Stimulated activated naive B cell treated with anti-CD40 and anti-IgM and Interleukin-4, amounts not matched to agents 10 μg/mL and 1 μg/mL and 100 μg/mL, for 72 hours (primary cell): ENCODE results near the gene PFDN1.

ENCODE experiments used
- ATAC-seq, 2 donors: fragments of 150-1000 bp; cut with Tn5 transposase; replicated peaks; 2 replicates each; pipeline ENCODE4 v1.10.0; 2021; ENCODE audit warnings: moderate library complexity in 1 of 2
- DNase-seq: peaks from one replicate; pipeline ENCODE4 v3.0.0; 2021
- H3K27ac Mint-ChIP-seq: one replicate; pipeline ENCODE4 v1.8.0; 2022; ENCODE audit warnings: mild to moderate bottlenecking, mixed read lengths
- H3K27me3 Mint-ChIP-seq, 2 donors: one replicate each; pipeline ENCODE4 v1.8.0; 2022; ENCODE audit warnings: mixed read lengths in 2 of 2
- H3K36me3 Mint-ChIP-seq, 2 donors: one replicate each; pipeline ENCODE4 v1.8.0; 2022; ENCODE audit warnings: mixed read lengths in 2 of 2, mild to moderate bottlenecking in 1 of 2
- H3K4me1 Mint-ChIP-seq, 2 donors: one replicate each; pipeline ENCODE4 v1.8.0; 2022; ENCODE audit warnings: mixed read lengths in 2 of 2, mild to moderate bottlenecking in 1 of 2
- H3K4me3 Mint-ChIP-seq, 2 donors: one replicate each; pipeline ENCODE4 v1.8.0; 2022; ENCODE audit warnings: mild to moderate bottlenecking in 2 of 2, mixed read lengths in 2 of 2, moderate library complexity in 1 of 2
- H3K9me3 Mint-ChIP-seq, 2 donors: one replicate each; pipeline ENCODE4 v1.8.0; 2022; ENCODE audit warnings: mixed read lengths in 2 of 2, mild to moderate bottlenecking in 1 of 2

Gene PFDN1

DNA sequence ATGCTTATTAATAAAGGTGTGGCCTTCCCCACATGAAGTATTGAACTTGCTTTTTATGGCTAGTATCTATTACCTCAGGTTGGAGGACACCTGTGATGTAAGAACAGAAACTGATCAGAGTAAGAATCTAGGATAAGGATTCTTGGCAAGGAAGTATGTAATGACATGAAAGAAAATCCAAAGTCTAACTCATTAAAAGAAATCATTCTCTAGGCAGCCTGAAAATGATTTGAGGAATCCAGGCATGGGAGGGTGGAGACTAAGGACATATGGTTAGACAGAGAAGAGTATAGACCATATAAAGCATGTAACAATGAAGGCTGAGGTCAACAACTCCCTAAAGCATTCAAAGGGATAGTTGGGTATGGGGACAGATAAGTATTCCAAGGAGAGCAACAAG lies 32.9 kb downstream of the PFDN1 start:
- no peak overlapping the region for H3K4me3 Mint-ChIP-seq

DNA sequence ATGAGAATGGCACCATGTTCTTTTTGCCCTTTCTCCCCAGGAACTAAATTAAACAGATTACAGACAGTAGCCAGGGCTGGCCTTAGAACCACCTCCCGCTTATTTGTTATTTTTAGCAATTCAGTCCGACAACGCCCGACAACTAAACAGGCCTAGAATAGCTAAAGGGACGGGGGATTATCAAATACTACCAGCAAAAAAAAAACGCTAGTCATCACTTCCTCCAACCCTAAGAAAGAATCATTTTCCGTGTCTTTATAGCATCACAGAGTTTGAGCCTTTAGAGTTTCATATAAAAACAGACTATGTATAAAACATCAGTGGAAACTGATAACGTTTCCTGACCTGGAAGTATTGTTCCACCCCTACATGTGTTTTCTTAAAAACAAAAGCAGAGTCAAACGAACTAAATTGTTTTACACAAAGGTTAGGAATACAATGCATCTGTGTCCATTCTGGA lies 35.3 kb downstream of the PFDN1 start:
- no peak for ATAC-seq
- H3K4me3 Mint-ChIP-seq, result no peak overlapping the region
- no peak for DNase-seq

More for the DNA sequence above, 32.9 kb downstream of the PFDN1 start:
- Mint-ChIP-seq H3K4me1 (peaks cover 19 to 21% of the 10 kb centered on the region in 2 donors), H3K36me3 (peaks cover 10 to 13% of the 10 kb centered on the region in 2 donors), H3K9me3 (no peaks in the 10 kb centered on the region), H3K27me3 (no peaks in the 10 kb centered on the region), H3K27ac (no peak overlapping the region)
- no peak for ATAC-seq
- DNase-seq, result no peak

DNA sequence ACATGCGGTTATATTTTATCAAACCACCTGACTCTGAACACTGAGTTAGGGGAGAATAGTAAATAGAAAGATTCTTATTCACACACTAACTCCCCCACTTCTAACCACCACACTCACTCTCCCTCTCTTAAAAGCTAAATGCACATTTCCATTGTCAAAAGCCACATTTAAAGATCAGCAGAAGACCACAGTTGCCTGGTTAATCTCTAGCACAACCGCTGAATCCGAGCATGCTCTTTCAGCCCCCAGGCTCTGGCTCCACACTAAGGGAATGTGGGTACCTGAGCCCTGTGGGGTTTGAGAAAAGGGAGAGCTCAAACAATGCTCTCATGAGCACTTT lies 35.7 kb downstream of the PFDN1 start:
- DNase-seq (no peak), ATAC-seq (no peak)
- Mint-ChIP-seq H3K27ac (no peak overlapping the region), H3K9me3 (no peaks in the 10 kb centered on the region), H3K27me3 (no peaks in the 10 kb centered on the region), H3K4me1 (peaks cover 24 to 28% of the 10 kb centered on the region in 2 donors), H3K36me3 (peaks cover 6 to 13% of the 10 kb centered on the region in 2 donors), H3K4me3 (no peak overlapping the region)

More for the DNA sequence above, 35.3 kb downstream of the PFDN1 start:
- no peak overlapping the region for H3K27ac Mint-ChIP-seq
- H3K9me3 Mint-ChIP-seq, result no peaks in the 10 kb centered on the region
- H3K36me3 Mint-ChIP-seq, result peaks cover 6 to 10% of the 10 kb centered on the region in 2 donors
- H3K4me1 Mint-ChIP-seq, result peaks cover 21 to 28% of the 10 kb centered on the region in 2 donors
- H3K27me3 Mint-ChIP-seq, result no peaks in the 10 kb centered on the region

DNA sequence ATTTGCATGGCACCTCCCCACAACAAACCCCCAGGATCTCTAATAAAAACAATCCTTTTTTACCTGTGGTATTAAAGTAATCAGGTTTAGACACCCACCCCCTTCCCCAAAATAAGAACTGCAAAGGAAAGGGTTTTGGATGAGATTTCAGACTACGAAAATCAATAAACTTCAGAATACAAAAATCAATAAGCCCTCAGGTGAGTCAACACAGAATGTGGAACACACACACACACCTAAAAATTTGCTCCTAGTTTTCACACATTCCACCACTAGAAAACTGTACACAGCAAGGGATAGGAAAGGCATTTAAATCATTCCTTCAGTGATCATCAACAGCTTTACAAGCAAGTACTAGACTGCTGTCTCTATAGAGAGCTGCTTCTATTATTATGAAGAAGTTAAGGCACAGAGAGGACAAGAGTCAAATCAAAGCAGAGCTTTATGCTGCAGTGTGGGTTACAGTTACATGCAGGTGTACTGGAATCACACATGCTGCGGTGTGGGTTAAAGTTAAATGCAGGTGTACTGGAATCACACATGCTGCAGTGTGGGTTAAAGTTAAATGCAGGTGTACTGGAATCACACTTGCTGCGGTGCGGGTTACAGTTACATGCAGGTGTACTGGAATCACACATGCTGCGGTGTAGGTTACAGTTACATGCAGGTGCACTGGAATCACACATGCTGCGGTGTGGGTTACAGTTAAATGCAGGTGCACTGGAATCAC lies 36.3 kb downstream of the PFDN1 start:
- Mint-ChIP-seq H3K4me3 (no peak overlapping the region), H3K4me1 (peaks cover 26 to 28% of the 10 kb centered on the region in 2 donors)
- no peak for ATAC-seq

DNA sequence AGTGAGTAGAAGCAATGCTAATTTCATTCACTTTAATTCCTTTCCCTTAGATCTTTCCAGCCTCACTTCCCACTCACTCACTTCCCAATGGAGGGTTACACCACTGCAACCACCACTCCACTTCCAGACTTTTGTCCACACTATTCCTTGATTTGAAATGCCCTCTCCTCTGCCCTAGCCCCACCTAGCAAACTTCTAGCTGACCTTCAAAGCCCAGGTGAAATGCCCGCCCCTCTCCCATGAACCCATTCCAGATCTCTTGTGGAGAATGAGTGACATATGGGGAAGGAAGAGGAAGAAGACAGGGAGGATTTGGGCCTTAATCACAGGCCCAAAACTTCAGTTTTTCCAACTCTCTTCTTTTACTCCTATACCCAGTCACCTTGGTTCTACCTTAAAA lies 37.1 kb downstream of the PFDN1 start:
- Mint-ChIP-seq H3K36me3 (peaks cover 6 to 14% of the 10 kb centered on the region in 2 donors), H3K9me3 (no peaks in the 10 kb centered on the region), H3K27me3 (no peaks in the 10 kb centered on the region), H3K27ac (no peak overlapping the region), H3K4me1 (peaks cover 26 to 28% of the 10 kb centered on the region in 2 donors), H3K4me3 (no peak overlapping the region)
- no peak for DNase-seq
- no peak for ATAC-seq

More for the DNA sequence above, 36.3 kb downstream of the PFDN1 start:
- DNase-seq, result no peak
- Mint-ChIP-seq H3K27me3 (no peaks in the 10 kb centered on the region), H3K27ac (no peak overlapping the region), H3K36me3 (peaks cover 6 to 14% of the 10 kb centered on the region in 2 donors), H3K9me3 (no peaks in the 10 kb centered on the region)

DNA sequence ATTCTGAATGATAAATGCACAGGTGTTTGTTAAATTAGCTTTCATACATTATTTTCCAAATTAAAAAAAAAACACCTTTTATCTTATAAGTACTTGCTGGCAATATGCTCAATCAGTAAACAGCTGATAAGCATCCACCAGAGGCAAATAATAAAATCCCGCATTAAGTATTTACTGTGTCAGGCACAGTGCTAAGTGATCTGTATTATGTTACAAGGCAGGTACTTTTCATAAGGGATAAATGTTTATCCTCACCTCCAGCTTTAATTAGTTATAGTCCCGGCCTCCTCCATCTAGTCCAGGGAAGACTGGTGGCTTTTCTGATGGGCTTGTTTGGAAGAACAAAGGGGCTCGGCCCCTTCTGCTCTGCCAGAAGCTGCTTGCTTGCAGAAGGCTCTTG lies 40.1 kb downstream of the PFDN1 start:
- no peak overlapping the region for H3K4me3 Mint-ChIP-seq
- no peak for ATAC-seq

DNA sequence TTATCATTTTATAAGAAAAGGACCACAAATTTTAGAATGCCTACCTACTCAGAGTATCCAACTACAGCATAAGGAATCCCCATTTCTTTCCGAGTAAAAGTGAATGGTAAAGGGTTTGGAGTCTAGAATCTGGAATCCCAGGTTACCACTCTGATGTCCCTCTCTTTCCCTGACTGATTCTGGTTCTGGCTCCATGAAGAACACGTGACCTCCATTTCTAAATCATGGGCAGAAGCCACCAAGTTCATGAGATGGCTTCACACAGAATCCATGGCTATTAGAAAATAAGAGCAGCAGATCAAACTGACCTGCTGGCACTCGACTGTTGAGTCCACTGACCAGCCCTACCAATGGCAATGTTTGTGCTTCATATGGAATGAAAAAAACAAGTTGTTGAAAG lies 40.7 kb downstream of the PFDN1 start:
- H3K4me1 Mint-ChIP-seq, result peaks cover 28 to 33% of the 10 kb centered on the region in 2 donors
- no peak overlapping the region for H3K27ac Mint-ChIP-seq
- no peak for DNase-seq
- peaks cover 31 to 32% of the 10 kb centered on the region in 2 donors for H3K36me3 Mint-ChIP-seq
- no peak overlapping the region for H3K4me3 Mint-ChIP-seq
- no peaks in the 10 kb centered on the region for H3K27me3 Mint-ChIP-seq
- ATAC-seq, result no peak
- no peaks in the 10 kb centered on the region for H3K9me3 Mint-ChIP-seq

More for the DNA sequence above, 40.1 kb downstream of the PFDN1 start:
- Mint-ChIP-seq H3K4me1 (peaks cover 28 to 33% of the 10 kb centered on the region in 2 donors), H3K36me3 (peaks cover 25 to 28% of the 10 kb centered on the region in 2 donors), H3K9me3 (no peaks in the 10 kb centered on the region), H3K27ac (no peak overlapping the region), H3K27me3 (no peaks in the 10 kb centered on the region)
- DNase-seq, result no peak

DNA sequence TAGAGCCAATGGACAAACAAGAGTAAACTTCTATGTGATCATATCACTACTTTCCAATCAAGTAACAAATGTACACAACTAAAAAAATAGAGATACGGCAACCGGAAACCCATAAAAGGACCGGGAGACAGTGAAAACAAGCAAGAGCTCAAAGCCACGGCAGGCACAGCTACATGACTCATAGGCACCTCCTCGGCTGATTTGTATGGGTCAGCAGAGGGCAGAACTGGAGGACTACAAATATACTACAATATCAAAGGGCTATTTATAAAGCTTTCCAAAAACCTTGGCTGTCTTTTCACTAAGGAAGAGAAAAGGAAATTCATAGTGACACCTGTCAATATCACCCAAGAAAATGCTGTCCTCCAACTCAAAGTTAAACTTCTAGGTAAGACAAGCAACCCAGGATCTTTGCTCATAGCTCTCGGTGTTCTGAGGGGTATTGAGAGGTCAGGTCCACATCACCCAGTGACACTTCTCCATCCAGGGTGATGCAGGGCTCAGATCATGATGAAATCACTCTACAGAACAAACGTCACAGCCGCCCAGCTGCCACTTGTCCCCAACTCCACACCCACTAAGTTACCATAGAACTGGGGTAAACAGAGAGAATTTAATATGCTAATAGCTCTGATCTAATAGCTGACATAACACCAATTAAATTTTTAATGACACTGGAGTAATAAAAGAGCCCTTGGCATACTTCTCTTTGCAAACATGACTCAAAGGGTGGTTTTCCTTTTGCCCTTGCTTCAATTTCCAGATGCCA lies 41.3 kb downstream of the PFDN1 start:
- Mint-ChIP-seq H3K27me3 (no peaks in the 10 kb centered on the region), H3K36me3 (peaks cover 32 to 33% of the 10 kb centered on the region in 2 donors), H3K9me3 (no peaks in the 10 kb centered on the region), H3K4me3 (no peak overlapping the region), H3K27ac (no peak overlapping the region), H3K4me1 (peaks cover 22 to 31% of the 10 kb centered on the region in 2 donors)
- ATAC-seq, result no peak
- no peak for DNase-seq

DNA sequence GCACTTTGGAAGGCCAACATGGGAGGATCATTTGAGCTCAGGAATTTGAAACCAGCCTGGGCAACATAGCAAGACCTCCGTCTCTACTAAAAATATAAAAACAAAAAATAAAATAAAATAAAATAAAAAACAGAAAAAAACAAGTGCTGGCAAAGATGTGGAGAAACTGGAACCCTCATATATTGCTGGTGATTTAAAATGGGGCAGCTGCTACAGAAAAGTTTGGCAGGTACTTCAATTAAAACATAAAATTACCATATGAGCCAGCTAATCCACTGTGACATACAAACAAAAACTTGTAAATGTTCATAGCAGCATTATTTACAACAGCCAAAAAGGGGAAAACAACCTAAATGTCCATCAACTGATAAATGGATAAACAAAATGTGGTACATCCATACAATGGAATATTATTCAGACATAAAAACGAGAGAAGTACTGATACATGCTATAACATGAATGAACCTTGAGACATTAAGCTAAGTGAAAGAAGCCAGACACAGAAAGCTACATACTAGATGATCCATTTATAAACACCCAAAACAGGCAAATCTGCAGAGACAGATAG lies 42.7 kb downstream of the PFDN1 start:
- ATAC-seq, result no peak
- H3K4me1 Mint-ChIP-seq, result peaks cover 12 to 16% of the 10 kb centered on the region in 2 donors
- H3K27ac Mint-ChIP-seq, result no peak overlapping the region

DNA sequence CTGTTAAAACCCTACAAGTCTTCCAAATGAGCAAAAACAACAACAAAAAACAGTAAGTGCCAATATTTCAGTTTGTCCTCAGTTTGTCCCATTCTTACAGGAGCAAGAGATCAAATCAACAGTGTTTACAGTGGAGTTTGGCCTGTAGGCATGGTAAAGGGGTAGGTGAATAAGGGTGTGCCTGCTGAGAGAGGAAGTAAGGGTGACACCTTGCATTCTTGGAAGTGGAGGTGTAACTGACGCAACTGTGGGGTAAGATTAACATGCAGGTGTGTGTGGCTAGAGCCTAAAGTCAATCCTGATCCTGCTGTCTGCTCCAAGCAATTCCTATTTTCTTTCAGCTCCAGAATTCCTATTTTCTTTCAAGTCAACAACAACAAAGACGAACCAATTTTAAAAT lies 43.4 kb downstream of the PFDN1 start:
- Mint-ChIP-seq H3K9me3 (no peaks in the 10 kb centered on the region), H3K4me3 (no peak overlapping the region), H3K27me3 (no peaks in the 10 kb centered on the region), H3K36me3 (peaks cover 30 to 33% of the 10 kb centered on the region in 2 donors), H3K27ac (no peak overlapping the region), H3K4me1 (peaks cover 11 to 12% of the 10 kb centered on the region in 2 donors)
- DNase-seq (no peak), ATAC-seq (no peak)

More for the DNA sequence above, 42.7 kb downstream of the PFDN1 start:
- Mint-ChIP-seq H3K9me3 (no peaks in the 10 kb centered on the region), H3K36me3 (peaks cover 30 to 33% of the 10 kb centered on the region in 2 donors), H3K4me3 (no peak overlapping the region), H3K27me3 (no peaks in the 10 kb centered on the region)
- no peak for DNase-seq

DNA sequence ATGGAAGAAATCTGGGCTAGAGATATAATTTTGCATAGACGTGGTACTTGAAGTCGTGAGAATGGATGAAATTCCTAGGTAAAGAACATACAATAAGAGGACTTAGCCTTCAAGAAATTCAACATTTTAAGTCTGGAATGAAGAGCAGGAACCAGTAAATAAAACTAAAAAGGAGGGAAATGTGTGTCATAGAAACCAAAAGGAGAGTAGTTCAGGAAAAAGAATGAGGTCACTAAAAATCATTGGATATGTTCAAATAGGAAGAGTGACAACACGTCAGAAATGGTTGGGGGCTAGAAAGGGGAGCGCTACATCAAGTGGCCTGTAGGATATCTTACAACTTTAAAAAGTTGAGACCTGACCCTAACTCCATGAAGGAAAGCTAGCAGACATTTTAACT lies 44.0 kb downstream of the PFDN1 start:
- Mint-ChIP-seq H3K27me3 (no peaks in the 10 kb centered on the region), H3K9me3 (no peaks in the 10 kb centered on the region), H3K27ac (no peak overlapping the region), H3K36me3 (peaks cover 30 to 33% of the 10 kb centered on the region in 2 donors), H3K4me1 (peaks cover 6 to 11% of the 10 kb centered on the region in 2 donors), H3K4me3 (no peak overlapping the region)
- ATAC-seq (no peak), DNase-seq (no peak)

DNA sequence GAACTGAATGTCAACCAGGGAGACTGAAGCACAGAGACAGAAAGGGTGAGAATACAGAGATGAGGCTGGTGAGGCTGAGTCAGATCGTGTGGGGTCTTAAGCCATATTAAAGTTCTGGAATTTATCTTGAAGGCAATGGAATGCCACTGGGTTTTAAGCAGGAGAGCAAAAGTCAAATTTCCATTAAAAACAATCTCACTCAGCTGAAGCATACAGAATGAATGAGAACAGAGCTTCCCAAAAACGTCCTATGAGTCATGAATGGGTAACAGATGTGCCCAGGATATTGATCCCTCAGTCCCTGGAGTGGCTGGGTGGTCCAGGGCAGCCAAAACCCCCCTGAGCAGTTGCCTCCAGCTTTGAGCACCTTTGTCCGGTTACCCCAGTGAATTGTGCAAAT lies 44.9 kb downstream of the PFDN1 start:
- ATAC-seq (no peak), DNase-seq (no peak)
- Mint-ChIP-seq H3K36me3 (peaks cover 30 to 33% of the 10 kb centered on the region in 2 donors), H3K9me3 (no peaks in the 10 kb centered on the region), H3K4me3 (no peak overlapping the region), H3K4me1 (peaks cover 6 to 11% of the 10 kb centered on the region in 2 donors), H3K27me3 (no peaks in the 10 kb centered on the region), H3K27ac (no peak overlapping the region)

DNA sequence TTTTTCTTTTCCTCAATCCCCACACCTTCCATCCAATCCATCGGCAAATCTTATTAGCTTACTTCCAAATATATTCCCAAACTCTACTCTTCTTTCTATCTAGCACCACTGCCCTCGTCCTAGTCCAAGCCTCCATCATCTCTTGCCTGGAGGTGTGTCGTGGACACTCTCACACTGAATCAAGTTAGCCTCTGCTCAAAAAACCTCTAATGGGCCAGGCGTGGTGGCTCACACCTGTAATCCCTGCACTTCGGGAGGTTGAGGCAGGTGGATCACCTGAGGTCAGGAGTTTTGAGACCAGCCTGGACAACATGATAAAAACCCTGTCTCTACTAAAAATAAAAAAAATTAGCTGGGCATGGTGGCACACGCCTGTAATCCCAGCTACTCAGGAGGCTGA lies 46.2 kb downstream of the PFDN1 start:
- Mint-ChIP-seq H3K36me3 (peaks cover 29 to 30% of the 10 kb centered on the region in 2 donors), H3K27me3 (no peaks in the 10 kb centered on the region), H3K4me3 (no peak overlapping the region), H3K4me1 (peaks cover 16 to 18% of the 10 kb centered on the region in 2 donors), H3K9me3 (no peaks in the 10 kb centered on the region), H3K27ac (no peak overlapping the region)
- DNase-seq (no peak), ATAC-seq (no peak)

DNA sequence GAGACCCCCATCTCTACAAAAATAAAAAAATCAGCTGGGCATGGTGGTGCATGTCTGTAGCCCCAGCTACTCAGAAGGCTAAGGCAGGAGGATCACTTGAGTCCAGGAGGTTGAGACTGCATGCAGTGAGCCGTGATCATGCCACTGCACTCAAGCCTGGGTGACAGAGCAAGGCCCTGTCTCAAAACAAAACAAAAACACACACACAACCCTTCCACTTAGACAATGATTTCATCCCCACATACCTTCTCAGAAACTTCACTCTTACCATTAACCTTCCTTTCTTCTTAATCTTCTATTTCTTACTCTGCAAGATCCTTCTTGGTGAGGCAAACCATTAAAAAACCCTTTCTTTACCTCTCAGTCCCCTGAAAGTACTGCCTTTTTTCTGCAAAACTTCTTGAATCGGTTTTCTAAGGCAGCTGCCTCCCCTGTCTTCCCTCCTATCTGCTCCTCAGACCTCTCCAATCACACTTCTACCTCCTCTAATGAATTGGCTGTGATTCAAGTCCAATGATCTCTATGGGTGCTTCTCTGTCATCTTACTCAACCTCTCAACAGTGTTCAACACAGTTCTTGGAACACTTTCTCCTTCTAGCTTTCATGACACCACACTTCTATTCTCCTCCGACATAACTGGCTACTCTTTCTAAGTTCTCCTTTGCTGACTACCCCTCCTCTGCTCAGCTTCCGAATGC lies 47.3 kb downstream of the PFDN1 start:
- peaks cover 21 to 24% of the 10 kb centered on the region in 2 donors for H3K4me1 Mint-ChIP-seq
- DNase-seq (no peak), ATAC-seq (no peak)
- peaks cover 29 to 31% of the 10 kb centered on the region in 2 donors for H3K36me3 Mint-ChIP-seq
- H3K27me3 Mint-ChIP-seq, result no peaks in the 10 kb centered on the region
- H3K9me3 Mint-ChIP-seq, result no peaks in the 10 kb centered on the region
- H3K27ac Mint-ChIP-seq, result no peak overlapping the region
- no peak overlapping the region for H3K4me3 Mint-ChIP-seq
